ENCODE results near the gene HSPB2.

The HSPB2 gene

DNA sequence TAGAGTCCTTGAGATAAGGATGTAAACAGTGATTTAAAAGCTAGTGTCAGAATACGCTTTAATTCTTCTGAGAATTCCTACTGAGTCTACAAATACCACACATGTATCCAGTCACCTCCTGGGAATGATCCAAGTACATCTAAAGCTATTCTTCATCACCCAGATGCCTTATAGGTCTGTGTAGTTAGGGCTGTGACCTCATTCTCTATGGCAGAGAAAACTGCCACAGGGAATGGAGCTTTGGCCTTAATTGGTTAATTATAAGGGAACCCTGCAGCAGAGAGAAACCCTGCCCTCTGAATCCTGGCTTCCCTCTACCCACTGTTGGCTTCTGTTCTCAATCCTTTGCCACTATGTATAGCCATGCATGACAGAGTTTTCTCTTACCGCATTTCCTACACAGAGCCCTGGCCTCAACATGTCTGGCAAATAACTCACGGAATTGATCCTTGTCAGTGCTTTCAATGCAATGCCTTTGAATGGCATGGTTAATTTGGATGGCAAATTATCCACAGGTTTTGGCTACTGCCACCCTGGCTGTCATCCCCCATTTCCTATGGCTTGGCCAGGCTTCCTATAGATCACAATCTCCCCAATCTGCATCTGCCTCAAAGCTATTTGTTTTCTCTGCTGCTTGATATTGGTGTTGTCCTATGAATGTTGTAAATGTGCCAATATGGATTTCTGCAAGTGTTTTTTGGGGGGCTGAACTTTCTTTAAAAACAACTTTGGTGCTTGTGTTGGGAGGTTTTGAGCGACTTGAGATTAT is 27.5 kb downstream of the HSPB2 start:
- DNase-seq (ENCODE audit: low spot score), result no peak

DNA sequence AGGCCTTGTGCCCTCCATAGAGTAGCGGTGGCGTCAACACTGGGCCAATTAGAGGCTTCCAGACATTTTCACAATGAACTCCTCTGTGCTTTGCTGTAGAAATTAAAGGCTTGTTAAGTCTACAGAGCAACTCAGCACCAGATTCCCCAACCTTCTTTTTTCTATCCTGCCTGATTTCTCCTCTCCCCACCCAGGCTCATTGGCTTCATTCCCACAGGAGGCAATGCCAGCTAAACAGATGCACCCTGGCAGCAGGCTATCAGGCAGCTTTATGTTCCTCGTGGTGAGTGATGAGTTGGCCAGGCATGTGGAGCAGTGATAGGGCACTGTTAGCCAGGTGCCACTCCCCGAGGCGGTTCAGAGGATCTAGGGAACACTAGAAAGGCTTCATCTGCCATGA is 29.4 kb downstream of the HSPB2 start:
- DNase-seq (ENCODE audit: low spot score), result no peak

DNA sequence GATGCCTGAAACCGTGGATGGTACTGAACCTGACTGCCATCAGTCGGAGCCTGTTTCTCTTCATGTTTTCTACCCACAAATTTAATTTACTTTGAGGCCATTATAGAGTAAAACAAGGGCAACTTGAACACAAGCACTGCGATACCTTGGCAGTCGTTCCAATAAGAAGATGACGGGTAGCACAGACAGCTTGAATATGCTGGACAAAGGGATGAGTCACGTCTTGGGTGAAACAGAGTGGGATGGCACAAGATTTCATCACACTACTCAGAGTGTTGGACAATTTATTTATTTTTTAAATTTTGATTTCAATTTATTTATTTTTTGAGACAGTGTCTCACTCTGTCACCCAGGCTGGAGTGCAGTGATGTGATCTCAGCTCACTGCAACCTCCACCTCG is 30.3 kb downstream of the HSPB2 start:
- DNase-seq (ENCODE audit: low spot score), result no peak

DNA sequence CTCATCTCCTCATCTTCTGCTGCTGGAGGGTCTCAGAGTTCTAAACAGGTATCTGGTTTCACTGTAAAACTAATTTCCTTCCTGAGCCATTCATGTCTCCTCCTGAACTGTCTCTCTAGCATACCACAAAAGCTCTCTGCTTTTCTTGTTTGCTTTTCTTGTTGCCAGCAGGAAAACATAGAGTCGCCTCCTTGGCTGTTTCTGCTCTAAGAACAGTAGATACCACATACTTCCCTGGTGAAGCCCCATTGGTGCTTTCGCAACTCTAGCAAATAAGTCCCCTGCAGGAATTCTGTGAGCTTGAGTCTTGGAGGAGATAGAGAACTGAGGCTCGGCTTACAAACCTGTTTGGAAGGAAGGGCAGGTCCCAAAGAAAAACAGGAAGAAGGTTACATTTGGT is 31.6 kb downstream of the HSPB2 start:
- no peak for DNase-seq (ENCODE audit: low spot score)

DNA sequence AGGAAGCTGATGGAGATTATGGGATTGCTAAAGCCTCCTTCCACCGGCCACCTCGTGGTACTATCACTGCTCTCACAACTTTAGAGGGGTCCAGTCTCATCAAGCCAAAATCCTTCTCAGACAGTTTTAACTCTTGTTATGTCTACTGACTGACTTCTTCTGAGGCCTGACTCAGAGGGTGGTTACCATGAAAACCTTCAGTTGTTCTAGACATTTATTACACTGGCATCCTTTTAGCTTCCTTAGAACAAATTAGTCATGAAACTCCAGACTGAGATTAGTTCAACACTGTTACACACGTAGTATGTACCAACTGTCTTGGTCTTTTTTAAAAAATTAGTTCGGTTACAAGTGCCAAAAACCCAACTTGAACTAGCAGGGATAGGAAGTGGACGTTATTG is 32.1 kb downstream of the HSPB2 start:
- no peak for DNase-seq (ENCODE audit: low spot score)

DNA sequence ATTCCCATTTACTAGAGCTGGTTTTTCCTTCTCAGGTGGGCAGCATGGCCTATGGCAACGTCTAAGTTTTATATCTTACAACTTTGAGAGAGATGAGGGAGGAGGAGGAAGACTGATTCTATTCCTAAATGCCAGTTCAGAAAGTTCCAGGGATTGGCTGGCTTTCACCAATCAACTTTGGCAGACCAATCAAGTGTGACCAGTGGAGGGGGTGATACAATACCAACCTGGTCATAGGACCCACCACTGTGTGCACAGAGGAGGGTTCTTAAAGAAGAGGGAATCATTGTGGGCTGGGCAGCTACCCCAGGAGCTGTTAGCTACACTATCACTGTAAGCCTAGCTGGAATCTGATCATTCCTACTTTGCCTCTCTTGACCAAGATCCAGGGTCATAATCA is 32.7 kb downstream of the HSPB2 start:
- DNase-seq (ENCODE audit: low spot score), result no peak

DNA sequence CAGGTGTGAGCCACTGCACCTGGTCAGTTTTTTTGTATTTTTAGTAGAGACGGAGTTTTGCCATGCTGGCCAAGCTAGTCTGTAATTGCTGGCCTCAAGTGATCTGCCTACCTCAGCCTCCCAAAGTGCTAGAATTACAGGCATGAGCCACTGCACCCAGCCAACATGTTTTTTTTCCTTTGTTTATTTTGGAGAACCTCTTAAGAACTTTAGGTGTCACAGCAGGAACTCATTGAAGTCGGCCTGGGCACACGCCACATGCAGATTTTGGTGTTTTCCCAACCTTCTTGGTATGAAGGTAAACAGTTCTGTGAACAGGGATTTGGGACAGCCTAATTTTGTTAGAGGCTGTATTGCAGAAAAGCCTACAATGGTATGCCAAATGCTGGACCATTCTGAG is 34.0 kb downstream of the HSPB2 start:
- DNase-seq (ENCODE audit: low spot score), result no peak

DNA sequence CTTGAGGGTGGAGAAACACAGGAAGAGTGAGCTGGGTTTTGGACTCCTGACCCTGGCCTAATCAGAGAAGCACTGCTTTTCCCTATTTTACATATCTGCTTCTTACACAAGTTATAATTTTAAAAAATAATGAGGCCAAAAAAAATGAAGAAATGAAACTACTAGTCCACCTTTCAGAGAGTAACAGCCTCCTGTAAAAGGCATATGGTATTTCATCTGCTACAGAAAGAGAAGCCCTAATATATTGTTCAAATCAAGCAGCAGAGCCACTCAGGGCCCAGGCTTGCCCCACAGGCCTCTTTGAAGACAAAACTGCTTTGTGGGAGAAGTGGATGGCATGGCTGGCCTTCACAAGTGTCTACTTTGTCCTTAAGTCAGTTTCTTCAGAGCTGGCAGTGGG is 34.6 kb downstream of the HSPB2 start:
- DNase-seq (ENCODE audit: low spot score), result no peak

DNA sequence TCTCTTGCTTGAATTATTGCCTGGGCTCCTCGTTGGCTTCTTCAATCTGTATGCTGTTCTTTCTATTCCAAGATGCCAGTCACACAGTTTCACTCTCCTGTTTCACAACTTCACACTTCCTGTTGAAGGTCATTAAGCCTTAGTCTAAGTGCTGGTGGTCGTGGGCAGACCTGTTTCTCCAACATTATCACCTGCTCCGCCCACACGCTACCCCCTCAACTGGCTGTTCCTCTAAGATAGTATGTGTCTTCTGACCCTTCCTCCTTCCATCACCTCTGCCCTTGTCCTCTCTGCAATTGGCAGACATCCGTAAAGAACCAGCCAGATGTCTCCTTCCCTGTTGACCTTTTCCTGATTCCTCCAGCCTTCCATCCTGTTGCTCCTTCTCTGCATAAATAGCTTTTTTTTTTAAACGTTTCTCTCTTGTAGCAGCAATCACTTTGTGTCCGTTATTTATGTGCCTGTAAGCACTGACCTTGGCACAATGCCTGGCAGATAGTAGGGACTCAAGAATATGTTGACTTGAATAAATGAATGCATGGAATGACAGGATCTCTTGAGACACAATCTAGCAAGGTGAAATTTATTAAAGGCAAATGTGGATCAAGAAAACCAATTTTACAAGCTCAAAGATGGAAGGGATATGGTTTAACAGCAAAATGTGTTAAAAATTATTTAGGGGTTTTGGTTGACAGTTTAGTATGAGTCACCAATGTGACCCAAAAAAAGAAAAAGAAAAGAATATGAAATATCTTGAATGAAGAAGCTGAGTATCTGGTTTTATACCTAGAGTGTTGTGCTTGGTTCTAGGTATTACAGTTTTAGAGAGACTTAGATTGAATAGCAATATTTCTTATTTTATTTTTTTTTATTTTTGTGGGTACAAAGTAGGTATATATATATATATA is 37.2 kb downstream of the HSPB2 start:
- no peak for DNase-seq (ENCODE audit: low spot score)

DNA sequence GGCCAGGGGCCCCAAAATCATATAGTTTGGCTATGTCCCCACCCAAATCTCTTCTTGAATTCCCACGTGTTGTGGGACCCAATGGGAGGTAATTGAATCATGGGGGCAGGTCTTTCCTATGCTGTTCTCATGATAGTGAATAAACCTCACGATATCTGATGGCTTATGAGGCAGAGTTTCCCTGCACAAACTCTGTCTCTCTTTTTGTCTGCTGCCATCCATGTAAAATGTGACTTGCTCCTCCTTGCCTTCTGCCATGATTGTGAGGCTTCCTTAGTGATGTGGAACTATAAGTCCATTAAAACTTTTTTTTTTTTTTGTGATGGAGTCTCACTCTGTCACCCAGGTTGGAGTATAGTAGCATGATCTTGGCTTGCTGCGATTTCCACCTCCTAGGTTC is 39.0 kb downstream of the HSPB2 start:
- DNase-seq (ENCODE audit: low spot score), result no peak

DNA sequence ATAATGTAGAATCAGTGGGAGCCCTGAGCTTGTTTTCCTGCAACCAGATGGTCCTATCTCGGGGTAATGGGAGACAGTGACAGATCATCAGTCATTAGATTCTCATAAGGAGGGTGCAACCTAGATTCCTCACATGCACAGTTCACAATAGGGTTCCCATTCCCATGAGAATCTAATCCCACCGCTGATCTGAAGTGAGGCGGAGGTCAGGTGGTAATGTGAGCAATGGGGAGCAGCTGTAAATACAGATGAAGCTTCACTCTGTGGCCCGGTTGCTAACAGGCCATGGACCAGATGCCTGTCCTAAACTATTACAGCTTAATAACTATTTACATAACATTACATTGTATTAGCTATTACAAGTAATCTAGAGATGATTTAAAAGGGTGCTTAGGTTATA is 41.6 kb downstream of the HSPB2 start:
- no peak for DNase-seq (ENCODE audit: low spot score)

DNA sequence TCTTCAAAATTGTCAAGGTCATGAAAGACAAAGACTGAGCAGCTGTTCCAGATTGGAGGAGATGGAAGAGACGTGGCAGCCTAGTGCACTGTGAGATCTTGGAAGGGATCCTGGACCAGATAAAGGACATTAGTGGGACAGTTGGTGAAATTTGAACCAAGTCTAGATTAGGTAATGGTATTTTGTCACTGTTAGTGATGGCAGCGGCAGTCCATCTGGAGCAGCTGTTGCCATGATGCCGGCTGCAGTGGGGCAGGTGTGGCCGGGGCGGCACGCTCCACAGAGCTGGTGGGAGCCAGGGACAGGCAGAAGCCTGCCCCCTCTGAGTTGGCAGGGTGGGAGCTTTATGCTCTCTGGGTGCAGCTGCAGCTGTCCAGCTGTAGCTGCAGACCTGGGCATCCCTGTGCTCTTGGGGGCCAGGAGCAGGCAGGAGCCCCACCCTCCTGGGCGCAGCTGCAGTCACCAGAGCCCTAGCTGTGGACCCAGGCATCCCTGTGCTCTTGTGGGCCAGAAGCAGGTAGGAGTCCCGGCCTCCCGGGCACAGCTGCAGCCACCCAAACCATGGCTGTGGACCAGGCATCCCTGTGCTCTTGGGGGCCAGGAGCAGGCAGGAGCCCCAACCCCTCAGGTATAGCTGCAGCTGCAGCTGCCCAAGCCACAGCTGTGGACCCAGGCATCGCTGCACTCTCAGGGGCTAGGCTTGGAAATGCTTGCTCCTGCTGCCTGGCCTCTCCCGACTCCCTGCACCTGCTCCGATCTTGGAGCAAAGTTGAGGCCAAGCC is 45.3 kb downstream of the HSPB2 start:
- no peak for DNase-seq (ENCODE audit: low spot score)

DNA sequence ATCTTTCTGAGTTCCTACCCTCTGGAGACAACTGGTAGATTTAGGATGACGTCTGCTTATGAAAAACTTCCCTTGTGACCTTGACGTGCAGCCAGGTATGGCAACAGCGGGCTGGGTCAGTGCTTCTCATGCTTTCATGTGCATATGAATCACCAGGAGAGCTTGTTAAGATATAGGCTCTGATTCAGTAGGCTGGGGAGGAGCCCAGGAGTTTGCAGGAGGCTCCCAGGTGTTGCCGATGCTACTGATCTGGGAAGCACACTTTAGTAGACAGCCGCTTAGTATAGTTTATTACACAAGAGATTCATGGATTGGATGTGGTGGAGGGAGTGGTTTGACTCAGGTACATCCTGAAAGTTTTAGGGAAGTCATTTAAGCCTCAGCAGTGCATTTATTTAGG is 48.4 kb downstream of the HSPB2 start:
- DNase-seq (ENCODE audit: low spot score), result no peak

DNA sequence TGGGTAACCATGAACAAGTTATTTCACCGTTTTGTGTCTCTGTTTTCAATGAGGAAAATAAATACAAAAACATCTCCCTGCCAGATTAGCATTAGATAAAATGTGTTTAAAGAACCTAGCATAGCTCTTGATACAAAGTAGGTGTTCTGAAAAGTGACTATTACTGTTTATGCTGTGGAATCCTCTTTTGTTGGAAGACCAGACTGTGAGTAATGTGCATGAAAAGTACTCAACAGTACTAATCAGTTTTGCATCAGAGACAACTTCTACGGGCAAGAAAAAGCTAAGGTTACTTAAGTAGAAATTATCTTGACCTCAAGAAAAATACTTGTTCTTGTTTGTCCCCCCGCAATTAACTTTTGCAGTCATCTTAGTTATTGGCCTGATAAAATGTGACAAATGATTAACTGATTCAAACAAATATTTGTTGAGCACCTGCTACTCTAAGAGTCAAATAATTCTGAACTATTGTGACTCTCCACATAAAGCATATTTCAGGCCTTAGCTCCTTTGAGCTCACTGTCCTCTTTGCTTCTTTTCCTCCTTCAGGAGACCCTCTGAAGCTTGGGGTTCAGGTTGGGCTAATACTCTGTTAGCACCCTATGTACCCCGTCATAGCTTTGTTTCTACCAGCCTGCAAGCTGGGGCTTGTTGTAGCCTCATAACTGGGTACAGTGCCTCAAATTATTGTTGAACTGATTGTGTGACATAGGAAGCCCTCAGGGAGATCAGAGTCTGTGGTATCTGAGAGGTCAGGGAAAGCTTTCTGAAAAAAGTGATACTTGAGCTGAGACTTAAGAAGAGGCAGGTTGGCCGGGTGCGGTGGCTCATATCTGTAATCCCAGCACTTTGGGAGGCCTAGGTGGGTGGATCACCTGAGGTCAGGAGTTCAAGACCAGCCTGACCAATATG is 49.1 kb downstream of the HSPB2 start:
- no peak for DNase-seq (ENCODE audit: low spot score)
